Adrenal gland (tissue), 5 donors: ENCODE data around the gene KATNIP.

Source experiments
- POLR2A ChIP-seq, 2 donors: fragments of 450-650 bp; IDR thresholded peaks; one replicate each; pipeline ENCODE4 v1.6.1; 2017; ENCODE audit warnings: antibody characterized with exemption in 2 of 2, mild to moderate bottlenecking in 2 of 2, moderate library complexity in 1 of 2
- TF ChIP-seq, protein P1 (sequence below), 6 experiments: fragments of 450-650 bp in 4 of 6; fragments of 200-600 bp in 2 of 6; sonication (generic) in 1 of 6; IDR thresholded peaks; 1 replicate in 5 of 6; 2 replicates in 1 of 6; pipeline versions ENCODE4 v1.5.1 to v1.8.0; 2016 to 2021; ENCODE audit warnings: antibody characterized with exemption in 6 of 6, mild to moderate bottlenecking in 2 of 6, moderate library complexity in 1 of 6
- donor health status: DM: no; HTN: no; CAD: no.

DNA sequence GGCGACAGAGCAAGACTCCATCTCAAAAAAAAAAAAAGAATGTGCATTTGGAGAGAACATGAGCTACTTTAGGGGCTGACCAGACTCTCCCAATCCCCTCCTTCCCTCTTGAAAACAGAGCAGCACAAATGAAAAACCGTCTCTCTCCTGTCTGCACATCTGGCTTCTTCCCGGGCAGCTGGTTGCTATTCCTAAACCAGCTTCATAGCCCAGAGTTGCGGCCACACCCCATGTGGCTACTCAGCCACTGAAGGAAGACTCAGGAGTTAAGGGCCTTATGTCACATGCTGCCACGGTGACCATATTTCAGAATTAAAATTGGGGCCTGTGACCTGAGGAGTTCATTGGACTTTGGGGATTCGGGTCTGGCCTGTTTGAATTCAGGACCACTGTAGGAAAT is 48.3 kb downstream of the KATNIP start:
- TF ChIP-seq, protein P1, sequence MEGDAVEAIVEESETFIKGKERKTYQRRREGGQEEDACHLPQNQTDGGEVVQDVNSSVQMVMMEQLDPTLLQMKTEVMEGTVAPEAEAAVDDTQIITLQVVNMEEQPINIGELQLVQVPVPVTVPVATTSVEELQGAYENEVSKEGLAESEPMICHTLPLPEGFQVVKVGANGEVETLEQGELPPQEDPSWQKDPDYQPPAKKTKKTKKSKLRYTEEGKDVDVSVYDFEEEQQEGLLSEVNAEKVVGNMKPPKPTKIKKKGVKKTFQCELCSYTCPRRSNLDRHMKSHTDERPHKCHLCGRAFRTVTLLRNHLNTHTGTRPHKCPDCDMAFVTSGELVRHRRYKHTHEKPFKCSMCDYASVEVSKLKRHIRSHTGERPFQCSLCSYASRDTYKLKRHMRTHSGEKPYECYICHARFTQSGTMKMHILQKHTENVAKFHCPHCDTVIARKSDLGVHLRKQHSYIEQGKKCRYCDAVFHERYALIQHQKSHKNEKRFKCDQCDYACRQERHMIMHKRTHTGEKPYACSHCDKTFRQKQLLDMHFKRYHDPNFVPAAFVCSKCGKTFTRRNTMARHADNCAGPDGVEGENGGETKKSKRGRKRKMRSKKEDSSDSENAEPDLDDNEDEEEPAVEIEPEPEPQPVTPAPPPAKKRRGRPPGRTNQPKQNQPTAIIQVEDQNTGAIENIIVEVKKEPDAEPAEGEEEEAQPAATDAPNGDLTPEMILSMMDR (IDR thresholded peaks at IDR 0.05), result no peak
- TF ChIP-seq POLR2A (IDR thresholded peaks at IDR 0.05), result no peak
